HepG2 (cell line): ENCODE results near the gene TMEM269. TPM values are rescaled to one million over a fixed set of nuclear protein-coding genes. Genes with fewer than 3 reads are reported as not detected.

Experiments used
- CCDC6 ChIP-seq: sonication (generic); formaldehyde crosslinking; IDR thresholded peaks from 2 replicates; pipeline ENCODE4 v1.8.1; 2022; ENCODE audit warnings: mild to moderate bottlenecking, missing genetic modification reagents, moderate library complexity
- CREBL2 ChIP-seq: sonication (generic); formaldehyde crosslinking; IDR thresholded peaks from 2 replicates; pipeline ENCODE4 v1.8.1; 2023; ENCODE audit warnings: missing genetic modification reagents, mild to moderate bottlenecking, borderline replicate concordance
- HOXD1 ChIP-seq: sonication (generic); formaldehyde crosslinking; IDR thresholded peaks from 2 replicates; pipeline ENCODE4 v1.5.0; 2020; ENCODE audit warnings: missing genetic modification reagents
- NRL ChIP-seq: sonication (generic); formaldehyde crosslinking; IDR thresholded peaks from 2 replicates; pipeline ENCODE4 v1.5.0; 2020; ENCODE audit warnings: missing genetic modification reagents, mild to moderate bottlenecking, moderate library complexity, borderline replicate concordance
- RARA ChIP-seq: IDR thresholded peaks from 2 replicates; pipeline ENCODE4 v1.6.1; 2016; ENCODE audit warnings: missing genetic modification reagents, missing compliant biosample characterization
- RNF219 ChIP-seq: sonication (generic); formaldehyde crosslinking; IDR thresholded peaks from 2 replicates; pipeline ENCODE4 v1.5.0; 2020; ENCODE audit warnings: mild to moderate bottlenecking, missing genetic modification reagents
- SP5 ChIP-seq: IDR thresholded peaks from 2 replicates; pipeline ENCODE4 v1.6.1; 2016; ENCODE audit warnings: low read depth, borderline replicate concordance
- U2AF2 ChIP-seq: fragments of 200-400 bp; formaldehyde crosslinking; IDR thresholded peaks from 2 replicates; pipeline ENCODE4 v1.6.1; 2017; ENCODE audit warnings: low read depth, mild to moderate bottlenecking, low read length
- ZNF326 ChIP-seq: sonication (generic); formaldehyde crosslinking; IDR thresholded peaks from 2 replicates; pipeline ENCODE4 v1.4.0; 2020; ENCODE audit warnings: missing genetic modification reagents, borderline replicate concordance
- ZNF556 ChIP-seq: sonication (generic); formaldehyde crosslinking; IDR thresholded peaks from 2 replicates; pipeline ENCODE4 v1.4.0; 2020; ENCODE audit warnings: mild to moderate bottlenecking, missing genetic modification reagents, borderline replicate concordance
- ZNF614 ChIP-seq: IDR thresholded peaks from 2 replicates; pipeline ENCODE4 v1.6.1; 2018; ENCODE audit warnings: missing biosample characterization, missing genetic modification reagents, inconsistent platforms, borderline replicate concordance
- ZNF619 ChIP-seq: sonication (generic); formaldehyde crosslinking; IDR thresholded peaks from 2 replicates; pipeline ENCODE4 v1.4.0; 2020; ENCODE audit warnings: mild to moderate bottlenecking, missing genetic modification reagents
- polyA plus RNA-seq, 8 experiments: library from polyadenylated mRNA; depleted of rRNA in 3 of 8; stranded (reverse) in 7 of 8; unstranded in 1 of 8; fragments of >200 nt; fragmentation: Illumina TruSeq in 4 of 8; extraction: Trizol in 4 of 8; gene quantifications; 2 replicates each; pipeline versions ENCODE4 v1.2.1 to v1.2.3, GENCODE V29; 2011 to 2016; ENCODE audit warnings: low read depth in 4 of 8, missing spikeins in 1 of 8, mixed read lengths in 1 of 8; ENCODE audit not compliant: insufficient read depth in 1 of 8
- total RNA-seq, 5 experiments: library from RNA; depleted of rRNA; stranded (reverse); fragments of >200 nt; fragmentation: Illumina TruSeq; extraction: Trizol; gene quantifications; 2 replicates each; pipeline ENCODE4 v1.2.3, GENCODE V29; 2016; ENCODE audit warnings: low read depth in 1 of 5
- TF ChIP-seq, protein P1 (sequence below): sonication (generic); formaldehyde crosslinking; IDR thresholded peaks from 2 replicates; pipeline ENCODE4 v1.5.0; 2020; ENCODE audit warnings: missing genetic modification reagents
- TF ChIP-seq, protein P2 (sequence below): IDR thresholded peaks from 2 replicates; pipeline ENCODE4 v1.6.1; 2018; ENCODE audit warnings: missing genetic modification reagents, mild to moderate bottlenecking, missing compliant biosample characterization
- TF ChIP-seq, protein P3 (sequence below): sonication (generic); formaldehyde crosslinking; IDR thresholded peaks from 2 replicates; pipeline ENCODE4 v1.4.0; 2020; ENCODE audit warnings: missing genetic modification reagents
- TF ChIP-seq, protein P4 (sequence below): IDR thresholded peaks from 2 replicates; pipeline ENCODE4 v1.6.1; 2012; ENCODE audit warnings: inconsistent platforms
- TF ChIP-seq, protein P5 (sequence below): sonication (generic); formaldehyde crosslinking; IDR thresholded peaks from 2 replicates; pipeline ENCODE4 v1.4.0; 2020; ENCODE audit warnings: missing genetic modification reagents, borderline replicate concordance

TMEM269 gene
- total and polyA plus RNA-seq, 2 of the 13 experiments (the other 11 are each of a cell fraction or from before 2014, with no cell fraction given), result 0.15 to 0.21 TPM

GRCh38 chr1:42847111-42847595 lies 62.4 kb downstream of the TMEM269 start (continued):
- TF ChIP-seq, protein P1, sequence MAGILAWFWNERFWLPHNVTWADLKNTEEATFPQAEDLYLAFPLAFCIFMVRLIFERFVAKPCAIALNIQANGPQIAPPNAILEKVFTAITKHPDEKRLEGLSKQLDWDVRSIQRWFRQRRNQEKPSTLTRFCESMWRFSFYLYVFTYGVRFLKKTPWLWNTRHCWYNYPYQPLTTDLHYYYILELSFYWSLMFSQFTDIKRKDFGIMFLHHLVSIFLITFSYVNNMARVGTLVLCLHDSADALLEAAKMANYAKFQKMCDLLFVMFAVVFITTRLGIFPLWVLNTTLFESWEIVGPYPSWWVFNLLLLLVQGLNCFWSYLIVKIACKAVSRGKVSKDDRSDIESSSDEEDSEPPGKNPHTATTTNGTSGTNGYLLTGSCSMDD (CRISPR knock-in tag), result no peak
- TF ChIP-seq ZNF614 (no peak), ZNF556 (CRISPR knock-in tag) (0 out of 2 replicates have a peak, but pooled peaks have one; percentile 22), CCDC6 (no peak), SP5 (CRISPR knock-in tag) (no peak), ZNF326 (no peak), HOXD1 (CRISPR knock-in tag) (no peak), CREBL2 (CRISPR knock-in tag) (no peak), ZNF619 (CRISPR knock-in tag) (no peak), NRL (CRISPR knock-in tag) (0 out of 2 replicates have a peak, but pooled peaks have one; percentile 7), RNF219 (CRISPR knock-in tag) (no peak), RARA (CRISPR knock-in tag) (no peak), U2AF2 (no peak)
- TF ChIP-seq, protein P2, sequence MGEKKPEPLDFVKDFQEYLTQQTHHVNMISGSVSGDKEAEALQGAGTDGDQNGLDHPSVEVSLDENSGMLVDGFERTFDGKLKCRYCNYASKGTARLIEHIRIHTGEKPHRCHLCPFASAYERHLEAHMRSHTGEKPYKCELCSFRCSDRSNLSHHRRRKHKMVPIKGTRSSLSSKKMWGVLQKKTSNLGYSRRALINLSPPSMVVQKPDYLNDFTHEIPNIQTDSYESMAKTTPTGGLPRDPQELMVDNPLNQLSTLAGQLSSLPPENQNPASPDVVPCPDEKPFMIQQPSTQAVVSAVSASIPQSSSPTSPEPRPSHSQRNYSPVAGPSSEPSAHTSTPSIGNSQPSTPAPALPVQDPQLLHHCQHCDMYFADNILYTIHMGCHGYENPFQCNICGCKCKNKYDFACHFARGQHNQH (CRISPR knock-in tag), result no peak
- TF ChIP-seq, protein P3, sequence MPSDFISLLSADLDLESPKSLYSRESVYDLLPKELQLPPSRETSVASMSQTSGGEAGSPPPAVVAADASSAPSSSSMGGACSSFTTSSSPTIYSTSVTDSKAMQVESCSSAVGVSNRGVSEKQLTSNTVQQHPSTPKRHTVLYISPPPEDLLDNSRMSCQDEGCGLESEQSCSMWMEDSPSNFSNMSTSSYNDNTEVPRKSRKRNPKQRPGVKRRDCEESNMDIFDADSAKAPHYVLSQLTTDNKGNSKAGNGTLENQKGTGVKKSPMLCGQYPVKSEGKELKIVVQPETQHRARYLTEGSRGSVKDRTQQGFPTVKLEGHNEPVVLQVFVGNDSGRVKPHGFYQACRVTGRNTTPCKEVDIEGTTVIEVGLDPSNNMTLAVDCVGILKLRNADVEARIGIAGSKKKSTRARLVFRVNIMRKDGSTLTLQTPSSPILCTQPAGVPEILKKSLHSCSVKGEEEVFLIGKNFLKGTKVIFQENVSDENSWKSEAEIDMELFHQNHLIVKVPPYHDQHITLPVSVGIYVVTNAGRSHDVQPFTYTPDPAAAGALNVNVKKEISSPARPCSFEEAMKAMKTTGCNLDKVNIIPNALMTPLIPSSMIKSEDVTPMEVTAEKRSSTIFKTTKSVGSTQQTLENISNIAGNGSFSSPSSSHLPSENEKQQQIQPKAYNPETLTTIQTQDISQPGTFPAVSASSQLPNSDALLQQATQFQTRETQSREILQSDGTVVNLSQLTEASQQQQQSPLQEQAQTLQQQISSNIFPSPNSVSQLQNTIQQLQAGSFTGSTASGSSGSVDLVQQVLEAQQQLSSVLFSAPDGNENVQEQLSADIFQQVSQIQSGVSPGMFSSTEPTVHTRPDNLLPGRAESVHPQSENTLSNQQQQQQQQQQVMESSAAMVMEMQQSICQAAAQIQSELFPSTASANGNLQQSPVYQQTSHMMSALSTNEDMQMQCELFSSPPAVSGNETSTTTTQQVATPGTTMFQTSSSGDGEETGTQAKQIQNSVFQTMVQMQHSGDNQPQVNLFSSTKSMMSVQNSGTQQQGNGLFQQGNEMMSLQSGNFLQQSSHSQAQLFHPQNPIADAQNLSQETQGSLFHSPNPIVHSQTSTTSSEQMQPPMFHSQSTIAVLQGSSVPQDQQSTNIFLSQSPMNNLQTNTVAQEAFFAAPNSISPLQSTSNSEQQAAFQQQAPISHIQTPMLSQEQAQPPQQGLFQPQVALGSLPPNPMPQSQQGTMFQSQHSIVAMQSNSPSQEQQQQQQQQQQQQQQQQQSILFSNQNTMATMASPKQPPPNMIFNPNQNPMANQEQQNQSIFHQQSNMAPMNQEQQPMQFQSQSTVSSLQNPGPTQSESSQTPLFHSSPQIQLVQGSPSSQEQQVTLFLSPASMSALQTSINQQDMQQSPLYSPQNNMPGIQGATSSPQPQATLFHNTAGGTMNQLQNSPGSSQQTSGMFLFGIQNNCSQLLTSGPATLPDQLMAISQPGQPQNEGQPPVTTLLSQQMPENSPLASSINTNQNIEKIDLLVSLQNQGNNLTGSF (CRISPR knock-in tag), result no peak
- TF ChIP-seq, protein P4, sequence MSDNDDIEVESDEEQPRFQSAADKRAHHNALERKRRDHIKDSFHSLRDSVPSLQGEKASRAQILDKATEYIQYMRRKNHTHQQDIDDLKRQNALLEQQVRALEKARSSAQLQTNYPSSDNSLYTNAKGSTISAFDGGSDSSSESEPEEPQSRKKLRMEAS, result no peak
- TF ChIP-seq, protein P5, sequence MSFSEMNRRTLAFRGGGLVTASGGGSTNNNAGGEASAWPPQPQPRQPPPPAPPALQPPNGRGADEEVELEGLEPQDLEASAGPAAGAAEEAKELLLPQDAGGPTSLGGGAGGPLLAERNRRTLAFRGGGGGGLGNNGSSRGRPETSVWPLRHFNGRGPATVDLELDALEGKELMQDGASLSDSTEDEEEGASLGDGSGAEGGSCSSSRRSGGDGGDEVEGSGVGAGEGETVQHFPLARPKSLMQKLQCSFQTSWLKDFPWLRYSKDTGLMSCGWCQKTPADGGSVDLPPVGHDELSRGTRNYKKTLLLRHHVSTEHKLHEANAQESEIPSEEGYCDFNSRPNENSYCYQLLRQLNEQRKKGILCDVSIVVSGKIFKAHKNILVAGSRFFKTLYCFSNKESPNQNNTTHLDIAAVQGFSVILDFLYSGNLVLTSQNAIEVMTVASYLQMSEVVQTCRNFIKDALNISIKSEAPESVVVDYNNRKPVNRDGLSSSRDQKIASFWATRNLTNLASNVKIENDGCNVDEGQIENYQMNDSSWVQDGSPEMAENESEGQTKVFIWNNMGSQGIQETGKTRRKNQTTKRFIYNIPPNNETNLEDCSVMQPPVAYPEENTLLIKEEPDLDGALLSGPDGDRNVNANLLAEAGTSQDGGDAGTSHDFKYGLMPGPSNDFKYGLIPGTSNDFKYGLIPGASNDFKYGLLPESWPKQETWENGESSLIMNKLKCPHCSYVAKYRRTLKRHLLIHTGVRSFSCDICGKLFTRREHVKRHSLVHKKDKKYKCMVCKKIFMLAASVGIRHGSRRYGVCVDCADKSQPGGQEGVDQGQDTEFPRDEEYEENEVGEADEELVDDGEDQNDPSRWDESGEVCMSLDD (CRISPR knock-in tag), result no peak
